HepG2 (cell line): ENCODE results near the gene TRIM8. TPM values are rescaled to one million over a fixed set of nuclear protein-coding genes. Genes with fewer than 3 reads are reported as not detected.
A peak's percentile ranks its signal among the peaks of the same experiment; 100 is the strongest.

ENCODE experiments used
- AGO2 ChIP-seq: fragments of 200-400 bp; formaldehyde crosslinking; optimal IDR thresholded peaks from 2 replicates; pipeline ENCODE3; 2017; ENCODE audit warnings: mild to moderate bottlenecking, low read depth, low read length, moderate library complexity
- AKAP8 ChIP-seq: sonication (generic); formaldehyde crosslinking; IDR thresholded peaks from 2 replicates; pipeline ENCODE4 v1.5.1; 2020; ENCODE audit warnings: mild to moderate bottlenecking, missing genetic modification reagents
- ARID3A ChIP-seq: IDR thresholded peaks from 2 replicates; pipeline ENCODE4 v1.6.1; 2012; ENCODE audit warnings: low read depth, low read length, improper control_type of control experiment
- CSRNP2 ChIP-seq: sonication (generic); formaldehyde crosslinking; conservative IDR thresholded peaks from 2 replicates; pipeline ENCODE4 v1.8.0; 2022; ENCODE audit warnings: low read depth, missing genetic modification reagents
- E2F2 ChIP-seq: sonication (generic); formaldehyde crosslinking; IDR thresholded peaks from 2 replicates; pipeline ENCODE4 v1.4.0; 2020; ENCODE audit warnings: missing genetic modification reagents, borderline replicate concordance
- FOXK2 ChIP-seq: fragments of 450-650 bp; IDR thresholded peaks from 2 replicates; pipeline ENCODE4 v1.6.1; 2016
- GFI1 ChIP-seq: sonication (generic); formaldehyde crosslinking; IDR thresholded peaks from 2 replicates; pipeline ENCODE4 v1.5.0; 2020; ENCODE audit warnings: missing genetic modification reagents, mild to moderate bottlenecking, borderline replicate concordance
- HMGXB4 ChIP-seq, 2 experiments: sonication (generic) in 1 of 2; formaldehyde crosslinking in 1 of 2; IDR thresholded peaks; 2 replicates each; pipeline versions ENCODE4 v1.4.0 to v1.6.1; 2018 to 2020; ENCODE audit warnings: missing genetic modification reagents in 2 of 2, borderline replicate concordance in 1 of 2, low read depth in 1 of 2, mild to moderate bottlenecking in 1 of 2, missing biosample characterization in 1 of 2
- HNF4A ChIP-seq: sonication (generic); formaldehyde crosslinking; IDR thresholded peaks from 2 replicates; pipeline ENCODE4 v1.4.0; 2020; ENCODE audit warnings: missing genetic modification reagents
- MATR3 ChIP-seq: sonication (generic); formaldehyde crosslinking; IDR thresholded peaks from 2 replicates; pipeline ENCODE4 v1.4.0; 2020; ENCODE audit warnings: missing genetic modification reagents
- SP140L ChIP-seq: sonication (generic); formaldehyde crosslinking; IDR thresholded peaks from 2 replicates; pipeline ENCODE4 v1.4.0; 2020; ENCODE audit warnings: missing genetic modification reagents, borderline replicate concordance
- WIZ ChIP-seq: sonication (generic); formaldehyde crosslinking; IDR thresholded peaks from 2 replicates; pipeline ENCODE4 v1.5.1; 2020; ENCODE audit warnings: mild to moderate bottlenecking, missing genetic modification reagents
- ZBTB7A ChIP-seq: sonication (generic); formaldehyde crosslinking; IDR thresholded peaks from 2 replicates; pipeline ENCODE4 v1.8.0; 2022; ENCODE audit warnings: mild to moderate bottlenecking, missing genetic modification reagents
- ZNF264 ChIP-seq: sonication (generic); formaldehyde crosslinking; IDR thresholded peaks from 2 replicates; pipeline ENCODE4 v1.4.0; 2020; ENCODE audit warnings: missing genetic modification reagents
- ZNF558 ChIP-seq: sonication (generic); formaldehyde crosslinking; IDR thresholded peaks from 2 replicates; pipeline ENCODE4 v1.9.0; 2022; ENCODE audit warnings: mild to moderate bottlenecking, missing genetic modification reagents, borderline replicate concordance
- ZNF564 ChIP-seq: sonication (generic); formaldehyde crosslinking; IDR thresholded peaks from 2 replicates; pipeline ENCODE4 v1.8.1; 2023; ENCODE audit warnings: mild to moderate bottlenecking, missing genetic modification reagents
- ZNF574 ChIP-seq: sonication (generic); formaldehyde crosslinking; IDR thresholded peaks from 2 replicates; pipeline ENCODE4 v1.4.0; 2020; ENCODE audit warnings: missing genetic modification reagents
- ZNF703 ChIP-seq: sonication (generic); formaldehyde crosslinking; IDR thresholded peaks from 2 replicates; pipeline ENCODE4 v1.5.1; 2020; ENCODE audit warnings: missing genetic modification reagents, mild to moderate bottlenecking, moderate library complexity, borderline replicate concordance
- ZNF75D ChIP-seq: sonication (generic); formaldehyde crosslinking; IDR thresholded peaks from 2 replicates; pipeline ENCODE4 v1.8.1; 2023; ENCODE audit warnings: missing genetic modification reagents, mild to moderate bottlenecking, borderline replicate concordance
- ZNF781 ChIP-seq: sonication (generic); formaldehyde crosslinking; IDR thresholded peaks from 2 replicates; pipeline ENCODE4 v1.5.1; 2020; ENCODE audit warnings: borderline replicate concordance, mild to moderate bottlenecking, missing genetic modification reagents; ENCODE audit errors: not compliant biosample characterization
- polyA plus RNA-seq, 8 experiments: library from polyadenylated mRNA; depleted of rRNA in 3 of 8; stranded (reverse) in 7 of 8; unstranded in 1 of 8; fragments of >200 nt; fragmentation: Illumina TruSeq in 4 of 8; extraction: Trizol in 4 of 8; gene quantifications; 2 replicates each; pipeline versions ENCODE4 v1.2.1 to v1.2.3, GENCODE V29; 2011 to 2016; ENCODE audit warnings: low read depth in 4 of 8, missing spikeins in 1 of 8, mixed read lengths in 1 of 8; ENCODE audit not compliant: insufficient read depth in 1 of 8
- total RNA-seq, 5 experiments: library from RNA; depleted of rRNA; stranded (reverse); fragments of >200 nt; fragmentation: Illumina TruSeq; extraction: Trizol; gene quantifications; 2 replicates each; pipeline ENCODE4 v1.2.3, GENCODE V29; 2016; ENCODE audit warnings: low read depth in 1 of 5

Gene TRIM8
- total and polyA plus RNA-seq, 2 of the 13 experiments (the other 11 are each of a cell fraction or from before 2014, with no cell fraction given): 38.9 to 66.5 TPM

- TF ChIP-seq HMGXB4 (CRISPR knock-in tag; IDR thresholded peaks at IDR 0.05; ENCODE audit: borderline replicate concordance in 1 of 2, low read depth in 1 of 2) (peak; percentile 45 to 59; a peak in 2 of 4 replicates), HNF4A (peak; percentile 55; the same call in 1 of the 2 replicates), ZNF75D (CRISPR knock-in tag) (no peak), ZNF558 (CRISPR knock-in tag) (no peak), ZNF781 (no peak), MATR3 (CRISPR knock-in tag) (no peak), ARID3A (no peak), ZNF703 (no peak), ZNF574 (peak; percentile 64), AKAP8 (peak; percentile 95), SP140L (CRISPR knock-in tag) (no peak), GFI1 (CRISPR knock-in tag) (no peak; the same call in 1 of the 2 replicates), WIZ (no peak), ZBTB7A (CRISPR knock-in tag) (peak; percentile 84), CSRNP2 (CRISPR knock-in tag) (no peak), ZNF264 (CRISPR knock-in tag) (no peak), E2F2 (CRISPR knock-in tag) (no peak), AGO2 (peak; percentile 96), FOXK2 (no peak), ZNF564 (no peak)
These were observed 16.8 kb downstream of the TRIM8 start (continued) for GRCh38 chr10:102660888-102661657.
